ENCODE measurements around the gene USP7.
"Not testable (repeated sequence)": the region's sequence is repeated elsewhere in the genome, so short reads cannot be mapped to it uniquely, and the experiment has no call there.

Gene USP7

GRCh38 chr16:8848939-8849391, 114.7 kb downstream of the USP7 start:
- no peak for DNase-seq (ENCODE audit: low read depth in 3 of 3, low spot score in 1 of 3)

- DNase-seq (ENCODE audit: low read depth in 3 of 3, low spot score in 1 of 3), result no peak
Measured at GRCh38 chr16:8848231-8848938, 115.3 kb downstream of the USP7 start.

- DNase-seq (ENCODE audit: low read depth in 3 of 3, low spot score in 1 of 3), result no peak
Measured at GRCh38 chr16:8847623-8848022, 116.1 kb downstream of the USP7 start.

- no peak for DNase-seq (ENCODE audit: low read depth in 3 of 3, low spot score in 1 of 3)
Measured at GRCh38 chr16:8847145-8847544, 116.6 kb downstream of the USP7 start.

GRCh38 chr16:8846401-8846932, 117.2 kb downstream of the USP7 start:
- DNase-seq (ENCODE audit: low read depth in 3 of 3, low spot score in 1 of 3), result no peak

GRCh38 chr16:8845699-8846298, 117.9 kb downstream of the USP7 start:
- no peak for DNase-seq (ENCODE audit: low read depth in 3 of 3, low spot score in 1 of 3)

- DNase-seq (ENCODE audit: low read depth in 3 of 3, low spot score in 1 of 3), result not testable (repeated sequence)
Measured at GRCh38 chr16:8843296-8843695, 120.4 kb downstream of the USP7 start.

Data from stimulated activated CD4-positive, alpha-beta T cell treated with anti-CD3 and anti-CD28 coated beads, TNF-alpha, amount 100 ng/mL, for 1 hour (primary cell).